ENCODE results near the gene GABRQ. TPM values are rescaled to one million over a fixed set of nuclear protein-coding genes. Genes with fewer than 3 reads are reported as not detected.
"Not testable (repeated sequence)": the region's sequence is repeated elsewhere in the genome, so short reads cannot be mapped to it uniquely, and the experiment has no call there.

Gene GABRQ
- total and polyA plus RNA-seq, 10 donors, result 0.02 to 0.09 TPM; not detected in 8

DNA sequence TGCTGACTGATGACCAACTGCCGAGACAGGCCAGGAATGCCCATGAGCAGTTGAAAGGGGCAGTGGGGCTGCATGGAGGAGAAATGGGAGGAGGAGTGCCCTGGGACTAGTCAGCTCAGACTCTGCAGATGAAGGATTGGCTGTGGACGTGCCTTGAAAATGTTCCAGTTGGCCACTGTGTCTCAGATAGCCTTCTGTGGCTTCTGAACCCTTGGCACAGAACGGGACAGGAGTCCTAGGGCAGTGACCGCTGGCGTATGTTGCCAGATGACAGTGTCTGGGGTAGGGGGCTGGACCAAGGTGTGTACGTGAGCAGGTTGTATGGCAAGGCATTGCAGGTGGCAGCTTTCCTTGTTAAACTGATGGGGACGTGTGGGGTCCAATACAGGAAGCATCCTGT lies 68.8 kb downstream of the GABRQ start:
- H3K9me3 ChIP-seq; DNase-seq; intact Hi-C loops (cut with DNase I; ENCODE audit: low total_unique reads); H3K36me3 ChIP-seq; H3K4me3 ChIP-seq; H3K27me3 ChIP-seq (replicated peaks in 1 of 7); H3K4me1 ChIP-seq; H3K27ac ChIP-seq: not testable (repeated sequence)
- 72 to 92% (median 84%) methylated on average over 2 to 4 of the region's 7 CpGs; no CpG with 5 or more reads in 1 of the 5 donors for WGBS, 5 donors

Other genes with a start within 250 kb of the GABRQ start
- not detected for gene GABRA3, start 186.6 kb upstream of the GABRQ start, total RNA-seq
- gene GABRA3, start 186.6 kb upstream of the GABRQ start, polyA plus RNA-seq, result not detected
- not detected for gene MAGEA3, start 60.9 kb downstream of the GABRQ start, total RNA-seq
- gene MAGEA3, start 60.9 kb downstream of the GABRQ start, polyA plus RNA-seq, result not detected
- gene CSAG2, start 71.4 kb downstream of the GABRQ start, total RNA-seq, result not detected
- under 1 TPM; 0.24 to 0.58 (median 0.52) TPM for gene CSAG2, start 71.4 kb downstream of the GABRQ start, polyA plus RNA-seq
- not detected for gene MAGEA2B, start 76.7 kb downstream of the GABRQ start, total RNA-seq
- gene MAGEA2B, start 76.7 kb downstream of the GABRQ start, polyA plus RNA-seq, result not detected
- not detected for gene CSAG1, start 95.8 kb downstream of the GABRQ start, total RNA-seq
- gene CSAG1, start 95.8 kb downstream of the GABRQ start, polyA plus RNA-seq, result under 1 TPM in 1 of 3 donors, not detected in 2; 0.21 TPM
- gene MAGEA12, start 95.9 kb downstream of the GABRQ start, total RNA-seq, result not detected
- under 1 TPM in 1 of 3 donors, not detected in 2; 0.03 TPM for gene MAGEA12, start 95.9 kb downstream of the GABRQ start, polyA plus RNA-seq
- gene MAGEA2, start 115.9 kb downstream of the GABRQ start, total RNA-seq, result not detected
- not detected for gene MAGEA2, start 115.9 kb downstream of the GABRQ start, polyA plus RNA-seq
- 1 to 10 TPM in 1 of 7 donors, under 1 TPM in 1, not detected in 5; 0.37 to 2.6 TPM for gene CSAG3, start 121.3 kb downstream of the GABRQ start, total RNA-seq
- gene CSAG3, start 121.3 kb downstream of the GABRQ start, polyA plus RNA-seq, result 1 to 10 TPM in 1 of 3 donors, under 1 TPM in 2; 0.61 to 1.3 (median 0.76) TPM
- gene MAGEA6, start 131.8 kb downstream of the GABRQ start, total RNA-seq, result not detected
- not detected for gene MAGEA6, start 131.8 kb downstream of the GABRQ start, polyA plus RNA-seq
- 10 to 100 TPM in 6 of 7 donors, 1 to 10 TPM in 1; 9.4 to 19.6 (median 11.8) TPM for gene CETN2, start 192.9 kb downstream of the GABRQ start, total RNA-seq
- 10 to 100 TPM; 17.8 to 25.0 (median 21.2) TPM for gene CETN2, start 192.9 kb downstream of the GABRQ start, polyA plus RNA-seq
- 10 to 100 TPM in 2 of 7 donors, 1 to 10 TPM in 5; 8.1 to 11.2 (median 9.9) TPM for gene NSDHL, start 193.2 kb downstream of the GABRQ start, total RNA-seq
- gene NSDHL, start 193.2 kb downstream of the GABRQ start, polyA plus RNA-seq, result 1 to 10 TPM; 6.1 to 8.3 (median 7.2) TPM

Measured in spleen (tissue), 11 donors.